KBM-7 (cell line): ENCODE measurements around the gene PCAT7.

Experiments
- DNase-seq: peaks from one replicate; pipeline ENCODE4 v3.0.0-alpha.2; 2015
- in situ Hi-C: fragments of 300-500 bp; cut with MboI; formaldehyde crosslinking; loops from 2 replicates; pipeline ENCODE4 v1.14.3; 2020; ENCODE audit warnings: low sequenced_read_pairs, low pct_unique_long_range_greater_than_20kb, mixed read lengths

Gene PCAT7

GRCh38 chr9:94593459-94594345 is 38.8 kb downstream of the PCAT7 start, which contains the start of gene FBP2:
Gene FBP2, minus strand, starts transcription at chr9:94593824. Its CDS starts 98 bp downstream, at chr9:94593726.
- in situ Hi-C loops: no loop called here
- DNase-seq: no peak

- no peak for DNase-seq
- in situ Hi-C loops: no loop called here
Measured at GRCh38 chr9:94599102-94599501, 44.2 kb downstream of the PCAT7 start.

- in situ Hi-C loops: no loop called here
- no peak for DNase-seq
Measured at GRCh38 chr9:94600258-94600657, 45.4 kb downstream of the PCAT7 start.

GRCh38 chr9:94600715-94601114 is 45.8 kb downstream of the PCAT7 start:
- no peak for DNase-seq
- in situ Hi-C loops: no loop called here

GRCh38 chr9:94602666-94603065 is 47.8 kb downstream of the PCAT7 start:
- DNase-seq: no peak
- in situ Hi-C loops: no loop called here

- peak; percentile 62 for DNase-seq
- in situ Hi-C loops: no loop called here
Measured at GRCh38 chr9:94603259-94604160, 48.6 kb downstream of the PCAT7 start.

GRCh38 chr9:94606646-94607422 is 52.0 kb downstream of the PCAT7 start:
- no peak for DNase-seq
- in situ Hi-C loops: no loop called here

GRCh38 chr9:94607423-94607691 is 52.5 kb downstream of the PCAT7 start:
- in situ Hi-C loops: no loop called here
- DNase-seq: no peak

- in situ Hi-C loops: no loop called here
Measured at GRCh38 chr9:94610181-94610606, 55.3 kb downstream of the PCAT7 start.

GRCh38 chr9:94611638-94612068 is 56.8 kb downstream of the PCAT7 start:
- peak; percentile 27 for DNase-seq
- in situ Hi-C loops: no loop called here

More at GRCh38 chr9:94610181-94610606, 55.3 kb downstream of the PCAT7 start:
- no peak for DNase-seq

GRCh38 chr9:94612071-94612470 is 57.2 kb downstream of the PCAT7 start:
- no peak for DNase-seq

GRCh38 chr9:94613003-94613402 is 58.1 kb downstream of the PCAT7 start:
- DNase-seq: peak; percentile 12
- in situ Hi-C loops: no loop called here

More at GRCh38 chr9:94612071-94612470, 57.2 kb downstream of the PCAT7 start:
- in situ Hi-C loops: no loop called here

- DNase-seq: no peak
- in situ Hi-C loops: no loop called here
Measured at GRCh38 chr9:94619026-94619425, 64.1 kb downstream of the PCAT7 start.
